ENCODE measurements around the gene ZNF646. TPM values are rescaled to one million over a fixed set of nuclear protein-coding genes. Genes with fewer than 3 reads are reported as not detected.

Gene ZNF646
- total RNA-seq, 2 donors from 2014 or later = 26.3 to 33.7 TPM

GRCh38 chr16:31088459-31089183 is 14.4 kb downstream of the ZNF646 start, which contains the start of gene PRSS53:
Gene PRSS53, minus strand, starts transcription at chr16:31088943. Its CDS starts 134 bp downstream, at chr16:31088809.
- H3K27me3 ChIP-seq (replicated peaks; ENCODE audit: insufficient read depth) = no peaks in the 10 kb centered on the region
- no peaks in the 10 kb centered on the region for H3K4me1 ChIP-seq (replicated peaks)
- no peak for DNase-seq (ENCODE audit: low spot score)
- WGBS = 71% methylated on average over 15 of the region's 15 CpGs
- H3K9me3 ChIP-seq = no peaks in the 10 kb centered on the region
- TF ChIP-seq POLR2AphosphoS5 (IDR thresholded peaks at IDR 0.05) (no peak), POLR2A (IDR thresholded peaks at IDR 0.05) (no peak)
- TF ChIP-seq, protein P1, sequence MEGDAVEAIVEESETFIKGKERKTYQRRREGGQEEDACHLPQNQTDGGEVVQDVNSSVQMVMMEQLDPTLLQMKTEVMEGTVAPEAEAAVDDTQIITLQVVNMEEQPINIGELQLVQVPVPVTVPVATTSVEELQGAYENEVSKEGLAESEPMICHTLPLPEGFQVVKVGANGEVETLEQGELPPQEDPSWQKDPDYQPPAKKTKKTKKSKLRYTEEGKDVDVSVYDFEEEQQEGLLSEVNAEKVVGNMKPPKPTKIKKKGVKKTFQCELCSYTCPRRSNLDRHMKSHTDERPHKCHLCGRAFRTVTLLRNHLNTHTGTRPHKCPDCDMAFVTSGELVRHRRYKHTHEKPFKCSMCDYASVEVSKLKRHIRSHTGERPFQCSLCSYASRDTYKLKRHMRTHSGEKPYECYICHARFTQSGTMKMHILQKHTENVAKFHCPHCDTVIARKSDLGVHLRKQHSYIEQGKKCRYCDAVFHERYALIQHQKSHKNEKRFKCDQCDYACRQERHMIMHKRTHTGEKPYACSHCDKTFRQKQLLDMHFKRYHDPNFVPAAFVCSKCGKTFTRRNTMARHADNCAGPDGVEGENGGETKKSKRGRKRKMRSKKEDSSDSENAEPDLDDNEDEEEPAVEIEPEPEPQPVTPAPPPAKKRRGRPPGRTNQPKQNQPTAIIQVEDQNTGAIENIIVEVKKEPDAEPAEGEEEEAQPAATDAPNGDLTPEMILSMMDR (IDR thresholded peaks at IDR 0.05) = no peak
- H3K27ac ChIP-seq = peak within 1 kb of the TSS in 1 of 2 donors; percentile 18
- H3K36me3 ChIP-seq = peaks cover 0 to 8% of the 10 kb centered on the region in 2 donors
- H3K4me3 ChIP-seq = no peak within 1 kb of the TSS
- intact Hi-C loops (cut with DNase I) = no loop called here

- H3K4me3 ChIP-seq = no peak overlapping the region
- 97% methylated on average over 8 of the region's 8 CpGs for WGBS
- intact Hi-C loops (cut with DNase I) = no loop called here
- H3K27ac ChIP-seq = no peak overlapping the region
- peaks cover 0 to 6% of the 10 kb centered on the region in 2 donors for H3K36me3 ChIP-seq
- DNase-seq (ENCODE audit: low spot score) = no peak
- H3K4me1 ChIP-seq (replicated peaks) = no peaks in the 10 kb centered on the region
- TF ChIP-seq POLR2A (IDR thresholded peaks at IDR 0.05) (no peak), POLR2AphosphoS5 (IDR thresholded peaks at IDR 0.05) (no peak)
- TF ChIP-seq, protein P1 (IDR thresholded peaks at IDR 0.05) = no peak
- H3K27me3 ChIP-seq (replicated peaks; ENCODE audit: insufficient read depth) = no peaks in the 10 kb centered on the region
- H3K9me3 ChIP-seq = no peaks in the 10 kb centered on the region
Observed at GRCh38 chr16:31089199-31089598, 15.0 kb downstream of the ZNF646 start.

- no peak for TF ChIP-seq POLR2A (IDR thresholded peaks at IDR 0.05)
- TF ChIP-seq, protein P1 (IDR thresholded peaks at IDR 0.05) = no peak
- TF ChIP-seq POLR2AphosphoS5 (IDR thresholded peaks at IDR 0.05) = no peak
- WGBS = 79% methylated on average over 2 of the region's 2 CpGs
- H3K27me3 ChIP-seq (replicated peaks; ENCODE audit: insufficient read depth) = no peaks in the 10 kb centered on the region
- peaks cover 0 to 3% of the 10 kb centered on the region in 2 donors for H3K36me3 ChIP-seq
- H3K4me3 ChIP-seq = no peak overlapping the region
- no peak overlapping the region for H3K27ac ChIP-seq
- intact Hi-C loops (cut with DNase I) = loop anchor here (5.0 to 10.0 kb wide), 2 partner anchors 52 to 106 kb away; partner anchors contain the start of gene HSD3B7
- no peaks in the 10 kb centered on the region for H3K4me1 ChIP-seq (replicated peaks)
- no peaks in the 10 kb centered on the region for H3K9me3 ChIP-seq
- DNase-seq (ENCODE audit: low spot score) = no peak
Observed at GRCh38 chr16:31090540-31090939, 16.3 kb downstream of the ZNF646 start.

DNA sequence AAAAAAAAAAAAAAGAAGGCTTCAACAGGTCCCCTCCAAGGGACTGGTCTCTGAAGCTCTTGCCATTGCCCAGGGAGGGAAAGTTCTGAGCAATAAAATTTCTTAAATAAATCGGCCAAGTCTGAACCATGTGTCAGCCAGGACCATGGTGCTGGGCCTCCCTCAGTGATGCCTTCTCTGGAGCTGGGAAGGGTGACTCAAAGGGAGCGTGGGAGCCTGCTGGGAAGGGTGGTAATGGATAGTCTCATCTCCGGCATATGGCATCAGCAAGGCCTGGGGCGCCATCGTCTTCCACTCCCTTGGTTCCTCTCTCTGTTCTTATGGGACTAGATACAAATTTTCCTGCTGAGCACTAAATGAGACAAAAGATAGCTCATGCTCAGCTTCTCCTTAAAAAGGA is 18.1 kb downstream of the ZNF646 start:
- 92% methylated on average over 5 of the region's 5 CpGs for WGBS
- Histone ChIP-seq H3K27me3 (replicated peaks; ENCODE audit: insufficient read depth) (no peaks in the 10 kb centered on the region), H3K9me3 (no peaks in the 10 kb centered on the region), H3K4me1 (replicated peaks) (no peaks in the 10 kb centered on the region), H3K4me3 (no peak overlapping the region), H3K36me3 (peaks cover 0 to 3% of the 10 kb centered on the region in 2 donors), H3K27ac (no peak overlapping the region)
- no peak for DNase-seq (ENCODE audit: low spot score)
- TF ChIP-seq POLR2AphosphoS5 (IDR thresholded peaks at IDR 0.05) = no peak
- TF ChIP-seq, protein P1 (IDR thresholded peaks at IDR 0.05) = no peak
- TF ChIP-seq POLR2A (IDR thresholded peaks at IDR 0.05) = no peak
- intact Hi-C loops (cut with DNase I) = loop anchor here (5.0 to 10.0 kb wide), 2 partner anchors 50 to 108 kb away; partner anchors contain the start of gene HSD3B7

Measured in prostate gland (tissue), 2 donors.